H1 (cell line): ENCODE measurements around the gene MUC13.

Source experiments
- CEBPB ChIP-seq: IDR thresholded peaks from 2 replicates; pipeline ENCODE4 v1.6.1; 2012; ENCODE audit warnings: low read depth, low read length
- CTCF ChIP-seq, 3 experiments: IDR thresholded peaks; 1 replicate in 2 of 3; 2 replicates in 1 of 3; pipeline versions ENCODE4 v1.5.1 to v1.6.1; 2011; ENCODE audit warnings: low read length in 3 of 3, mild to moderate bottlenecking in 3 of 3, inconsistent platforms in 2 of 3, low read depth in 1 of 3, moderate library complexity in 1 of 3; ENCODE audit not compliant: insufficient read depth in 1 of 3; ENCODE audit errors: control extremely low read depth in 1 of 3
- EGR1 ChIP-seq: IDR thresholded peaks from 2 replicates; pipeline ENCODE4 v1.6.1; 2011; ENCODE audit warnings: low read depth, low read length, borderline replicate concordance
- EP300 ChIP-seq, 2 experiments: IDR thresholded peaks; 1 replicate in 1 of 2; 2 replicates in 1 of 2; pipeline ENCODE4 v1.6.1; 2011 to 2012; ENCODE audit warnings: low read depth in 2 of 2, low read length in 2 of 2, mild to moderate bottlenecking in 2 of 2, borderline replicate concordance in 1 of 2, inconsistent platforms in 1 of 2, moderate library complexity in 1 of 2
- GABPA ChIP-seq: IDR thresholded peaks from 2 replicates; pipeline ENCODE4 v1.6.1; 2011; ENCODE audit warnings: mild to moderate bottlenecking, low read length, moderate library complexity, borderline replicate concordance; ENCODE audit not compliant: insufficient read depth
- POLR2A ChIP-seq, 2 experiments: IDR thresholded peaks; 1 replicate in 1 of 2; 2 replicates in 1 of 2; pipeline ENCODE4 v1.6.1; 2011; ENCODE audit warnings: low read depth in 2 of 2, low read length in 2 of 2, mild to moderate bottlenecking in 2 of 2; ENCODE audit errors: control extremely low read depth in 1 of 2
- POLR2AphosphoS5 ChIP-seq: IDR thresholded peaks from 2 replicates; pipeline ENCODE4 v1.6.1; 2011; ENCODE audit warnings: low read depth, low read length
- POU5F1 ChIP-seq: IDR thresholded peaks from 2 replicates; pipeline ENCODE4 v1.6.1; 2011; ENCODE audit warnings: low read depth, mild to moderate bottlenecking, low read length, moderate library complexity
- RFX5 ChIP-seq: IDR thresholded peaks from 2 replicates; pipeline ENCODE4 v1.6.1; 2011; ENCODE audit warnings: low read depth, low read length, improper control_type of control experiment, borderline replicate concordance
- SRF ChIP-seq: IDR thresholded peaks from 2 replicates; pipeline ENCODE4 v1.6.1; 2011; ENCODE audit warnings: mild to moderate bottlenecking, low read depth, low read length, moderate library complexity
- TAF1 ChIP-seq: IDR thresholded peaks from 2 replicates; pipeline ENCODE4 v1.6.1; 2011; ENCODE audit warnings: mild to moderate bottlenecking, low read depth, low read length
- TBP ChIP-seq: IDR thresholded peaks from 2 replicates; pipeline ENCODE4 v1.6.1; 2011; ENCODE audit warnings: low read depth, low read length, improper control_type of control experiment
- TEAD4 ChIP-seq: IDR thresholded peaks from 2 replicates; pipeline ENCODE4 v1.6.1; 2012; ENCODE audit warnings: low read depth, low read length, inconsistent platforms, mixed read lengths

- TF ChIP-seq GABPA, result no peak
- TF ChIP-seq POLR2AphosphoS5, result no peak
- no peak for TF ChIP-seq TAF1
- no peak for TF ChIP-seq CTCF (IDR thresholded peaks at IDR 0.05; ENCODE audit: control extremely low read depth in 1 of 3, insufficient read depth in 1 of 3, low read depth in 1 of 3, low read length in 3 of 3)
- no peak for TF ChIP-seq EP300 (IDR thresholded peaks at IDR 0.05; ENCODE audit: borderline replicate concordance in 1 of 2, low read depth in 2 of 2, low read length in 2 of 2)
- no peak for TF ChIP-seq RFX5
- TF ChIP-seq SRF, result no peak
- TF ChIP-seq EGR1, result no peak
- no peak for TF ChIP-seq TEAD4
- no peak for TF ChIP-seq TBP
- TF ChIP-seq POU5F1, result no peak
- TF ChIP-seq CEBPB, result no peak
- no peak for TF ChIP-seq POLR2A (IDR thresholded peaks at IDR 0.05; ENCODE audit: control extremely low read depth in 1 of 2, low read depth in 2 of 2, low read length in 2 of 2)
These were observed 38.7 kb upstream of the MUC13 start for GRCh38 chr3:124973290-124973689.
